Cerebellar nuclear complex (tissue), 1 donor: ENCODE results near the gene TRIM39.

ENCODE experiments used
- DNase-seq, 2 experiments: peaks; one replicate each; lab custom pipeline; 2025; lab: John Stamatoyannopoulos, UW

TRIM39 gene

DNA sequence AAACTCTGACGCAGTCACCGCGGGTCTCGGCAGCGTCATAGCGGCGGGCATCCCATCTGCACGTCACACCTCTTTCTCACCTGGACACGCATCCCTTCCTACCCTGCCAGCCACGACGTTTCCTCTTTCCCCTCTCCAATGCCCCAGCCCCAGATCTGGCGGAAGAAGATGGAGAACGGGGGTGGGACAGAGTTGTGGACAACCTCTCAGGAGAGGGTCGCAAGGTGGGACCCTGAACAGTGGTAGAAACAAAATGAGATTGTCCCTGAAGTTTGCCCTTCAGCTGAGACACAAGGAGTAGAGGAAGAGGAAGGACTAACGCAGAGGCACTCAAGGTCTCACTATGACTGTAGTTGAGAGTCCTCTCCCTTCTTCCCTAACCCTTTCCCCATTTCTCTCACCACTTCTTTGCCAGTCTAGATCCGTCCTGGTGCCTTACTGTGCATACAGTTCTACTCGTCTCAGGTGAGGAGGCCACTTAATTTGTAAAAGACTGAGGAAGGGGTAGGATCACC is 562 bp downstream of the TRIM39 start:
- no peak for DNase-seq

DNA sequence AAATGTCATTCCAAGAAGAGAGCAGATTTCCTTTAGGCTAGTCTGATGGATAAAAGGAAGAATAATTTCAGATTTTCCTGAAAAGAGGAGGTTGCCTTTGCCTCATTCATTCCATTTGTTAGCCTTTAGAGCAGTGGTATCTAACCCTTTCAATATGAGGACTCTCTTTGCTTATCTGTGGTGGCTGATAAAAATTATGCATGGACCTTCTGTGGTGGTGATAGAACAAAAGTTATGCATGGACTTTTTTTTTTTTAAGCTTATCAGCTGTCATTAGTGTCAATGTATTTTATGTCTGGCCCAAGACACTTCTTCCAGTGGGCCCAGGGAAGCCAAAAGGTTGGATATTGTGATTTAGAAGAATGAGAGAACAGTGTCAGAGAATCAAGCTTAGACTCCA is 1.7 kb downstream of the TRIM39 start:
- no peak for DNase-seq

DNA sequence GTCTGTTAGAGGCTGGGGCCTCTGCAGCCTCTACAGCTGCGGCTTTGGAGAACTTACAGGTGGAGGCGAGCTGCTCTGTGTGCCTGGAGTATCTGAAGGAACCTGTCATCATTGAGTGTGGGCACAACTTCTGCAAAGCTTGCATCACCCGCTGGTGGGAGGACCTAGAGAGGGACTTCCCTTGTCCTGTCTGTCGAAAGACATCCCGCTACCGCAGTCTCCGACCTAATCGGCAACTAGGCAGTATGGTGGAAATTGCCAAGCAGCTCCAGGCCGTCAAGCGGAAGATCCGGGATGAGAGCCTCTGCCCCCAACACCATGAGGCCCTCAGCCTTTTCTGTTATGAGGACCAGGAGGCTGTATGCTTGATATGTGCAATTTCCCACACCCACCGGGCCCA is 2.6 kb downstream of the TRIM39 start:
- no peak for DNase-seq

DNA sequence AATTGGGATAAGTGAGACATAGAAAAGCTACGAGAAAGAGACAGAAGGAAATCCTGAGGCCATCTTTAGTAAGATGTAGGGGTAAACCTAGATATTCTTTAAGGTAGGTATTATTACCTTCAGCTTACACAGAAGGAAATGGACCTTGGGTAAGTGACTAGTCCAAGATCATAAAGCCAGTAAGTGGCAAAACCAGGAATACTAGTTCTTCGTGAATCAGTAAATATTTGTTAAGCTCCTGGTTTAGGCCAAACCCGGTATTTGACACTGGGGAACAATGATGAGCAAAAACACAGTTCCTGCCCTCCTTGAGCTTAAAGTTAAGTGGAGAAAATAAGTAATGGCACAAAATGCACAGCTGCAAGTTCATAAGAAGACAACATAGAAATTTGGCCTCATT is 5.3 kb downstream of the TRIM39 start:
- DNase-seq = no peak

DNA sequence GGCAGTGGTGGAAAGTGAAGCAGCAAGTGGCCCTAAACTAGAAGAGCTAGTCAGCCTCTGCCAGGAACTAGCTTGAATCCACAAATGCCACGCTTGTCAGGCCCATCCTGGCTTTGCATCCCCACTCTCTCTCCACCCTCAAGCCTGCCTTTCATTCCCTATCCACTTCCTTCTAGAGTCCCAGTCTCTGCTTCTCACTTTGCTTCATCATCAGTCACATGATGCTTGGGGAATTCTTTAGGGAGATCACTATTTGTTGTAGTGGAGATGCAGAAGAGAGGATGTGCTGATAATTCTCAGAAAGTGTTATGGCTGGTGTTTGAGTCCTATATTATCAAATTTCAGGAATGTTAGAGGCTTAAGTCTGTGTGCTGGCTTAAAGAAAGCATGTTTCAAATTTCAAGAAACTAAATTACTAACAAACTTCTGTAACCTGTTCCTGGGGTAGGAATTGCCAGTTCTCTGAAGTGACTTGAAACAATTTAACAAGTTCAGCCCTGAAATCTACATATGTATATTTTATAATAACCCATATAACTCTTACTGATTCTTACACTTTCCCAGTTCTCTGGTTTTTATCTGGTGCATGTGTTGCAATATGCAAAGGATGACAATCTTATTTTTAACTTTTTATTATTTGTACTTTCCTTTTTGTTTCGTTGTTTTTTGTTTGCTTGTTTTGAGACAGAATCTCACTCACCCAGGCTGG is 7.5 kb downstream of the TRIM39 start:
- DNase-seq = no peak

DNA sequence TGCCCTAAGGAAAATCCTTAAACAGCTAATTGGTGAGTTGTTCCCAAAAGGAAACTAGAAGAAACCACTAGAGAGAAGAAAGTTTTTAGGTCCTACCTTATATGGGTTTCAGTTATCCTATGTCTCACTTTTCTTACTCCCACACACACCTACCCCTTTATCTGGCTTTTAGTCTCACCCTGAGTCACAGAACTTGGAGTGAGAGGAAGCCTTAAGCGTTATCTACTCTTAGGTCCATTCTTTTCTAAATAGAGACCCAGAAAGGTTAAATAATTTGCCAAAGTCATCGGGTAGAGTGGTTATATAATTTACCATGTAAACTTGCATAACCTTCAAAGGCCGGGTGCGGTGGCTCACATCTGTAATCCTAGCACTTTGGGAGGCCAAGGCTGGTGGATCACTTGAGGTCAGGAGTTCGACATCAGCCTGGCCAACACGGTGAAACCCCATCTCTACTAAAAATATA is 13.9 kb downstream of the TRIM39 start:
- no peak for DNase-seq

DNA sequence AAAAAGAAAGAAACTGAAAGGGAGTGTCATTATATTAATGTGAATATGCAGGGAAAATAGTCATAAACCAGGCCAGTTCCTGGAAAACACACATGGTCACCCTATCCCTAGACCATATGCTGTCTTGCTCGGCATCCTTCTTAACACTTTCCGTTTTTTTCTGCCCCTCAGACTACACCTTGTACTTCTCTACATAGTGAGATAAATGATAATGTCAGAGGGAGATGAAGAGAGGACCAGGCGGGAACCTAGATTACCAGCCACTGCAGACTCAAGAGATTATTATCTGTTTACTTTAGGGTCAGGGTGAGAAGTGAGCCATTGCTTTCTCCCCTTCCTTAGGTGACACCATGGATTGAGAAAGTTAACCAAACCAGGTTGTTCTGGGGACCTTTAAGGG is 14.5 kb downstream of the TRIM39 start:
- DNase-seq = no peak

DNA sequence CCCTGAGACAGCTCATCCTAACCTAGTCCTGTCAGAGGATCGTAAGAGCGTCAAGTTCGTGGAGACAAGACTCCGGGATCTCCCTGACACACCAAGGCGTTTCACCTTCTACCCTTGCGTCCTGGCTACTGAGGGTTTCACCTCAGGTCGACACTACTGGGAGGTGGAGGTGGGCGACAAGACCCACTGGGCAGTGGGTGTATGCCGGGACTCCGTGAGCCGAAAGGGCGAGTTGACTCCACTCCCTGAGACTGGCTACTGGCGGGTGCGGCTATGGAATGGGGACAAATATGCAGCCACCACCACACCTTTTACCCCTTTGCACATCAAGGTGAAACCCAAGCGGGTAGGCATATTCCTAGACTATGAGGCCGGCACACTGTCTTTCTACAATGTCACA is 15.0 kb downstream of the TRIM39 start:
- DNase-seq = no peak

DNA sequence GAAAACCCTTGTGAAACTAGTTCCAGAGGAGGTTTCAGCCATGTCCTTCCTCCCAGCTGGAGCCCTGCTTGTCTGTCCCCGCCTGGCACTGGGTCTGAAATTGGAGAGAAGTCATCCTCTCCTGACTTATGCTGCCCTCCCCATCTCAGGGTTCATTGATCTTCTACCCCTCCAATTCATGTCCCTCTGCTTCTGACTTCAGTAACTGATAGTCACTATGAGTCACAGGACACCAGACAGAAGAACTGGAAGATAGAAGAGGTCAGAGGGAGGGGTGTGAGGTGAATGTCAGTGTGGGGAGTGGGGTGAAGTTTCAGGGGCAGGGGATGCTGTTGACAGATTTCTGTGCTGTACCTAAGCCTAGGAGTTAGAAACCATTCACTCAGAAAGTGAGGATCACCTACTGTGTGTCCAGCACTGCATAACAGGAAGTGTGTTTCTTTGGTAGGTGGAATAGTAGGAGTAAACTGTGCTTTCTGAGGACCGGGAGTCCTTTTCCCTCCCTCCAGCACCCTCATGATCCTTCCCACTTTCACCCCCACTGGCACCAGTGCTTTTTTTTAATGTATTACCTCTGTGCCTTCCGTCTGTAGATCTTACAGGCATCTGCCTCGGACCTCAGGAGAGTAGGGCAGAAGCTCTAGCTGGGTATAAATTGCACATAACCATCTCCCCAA is 17.6 kb downstream of the TRIM39 start:
- no peak for DNase-seq

DNA sequence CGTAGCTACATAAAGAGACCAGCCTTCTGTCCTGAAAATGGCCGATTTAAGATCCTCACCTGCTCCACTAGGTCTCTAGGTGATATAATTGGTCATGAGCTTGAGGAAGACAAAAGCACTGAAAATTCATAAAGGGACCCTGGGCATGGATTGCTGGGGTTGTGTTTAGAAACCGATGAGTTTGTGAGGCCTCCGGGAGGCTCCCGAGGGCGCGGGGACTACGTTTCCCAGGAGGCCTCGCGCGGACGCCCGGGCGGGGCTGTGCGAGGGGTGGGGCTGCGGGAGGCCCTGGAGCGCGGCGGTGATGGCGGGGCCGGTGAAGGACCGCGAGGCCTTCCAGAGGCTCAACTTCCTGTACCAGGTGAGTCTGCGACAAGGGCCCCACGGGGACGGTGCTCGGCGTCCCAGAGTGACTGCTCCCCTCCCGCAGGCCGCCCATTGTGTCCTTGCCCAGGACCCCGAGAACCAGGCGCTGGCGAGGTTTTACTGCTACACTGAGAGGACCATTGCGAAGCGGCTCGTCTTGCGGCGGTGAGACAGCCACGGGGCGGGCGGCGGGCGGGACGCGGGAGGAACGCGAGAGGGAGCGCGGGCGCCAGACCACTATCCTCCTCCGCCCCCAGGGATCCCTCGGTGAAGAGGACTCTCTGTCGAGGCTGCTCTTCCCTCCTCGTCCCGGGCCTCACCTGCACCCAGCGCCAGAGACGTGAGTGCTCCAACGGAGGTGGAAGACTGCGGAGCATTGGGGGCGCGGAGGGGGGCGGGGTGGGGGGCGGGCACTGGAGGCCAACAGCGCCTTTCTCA is 18.3 kb downstream of the TRIM39 start, which contains the start of gene RPP21:
TSS of gene RPP21 (plus strand) at position 289 of the 804 bp plus-strand sequence. CDS start at position 305, 16 bp downstream.
- DNase-seq = peak in 1 of 2 experiments; percentile 50

DNA sequence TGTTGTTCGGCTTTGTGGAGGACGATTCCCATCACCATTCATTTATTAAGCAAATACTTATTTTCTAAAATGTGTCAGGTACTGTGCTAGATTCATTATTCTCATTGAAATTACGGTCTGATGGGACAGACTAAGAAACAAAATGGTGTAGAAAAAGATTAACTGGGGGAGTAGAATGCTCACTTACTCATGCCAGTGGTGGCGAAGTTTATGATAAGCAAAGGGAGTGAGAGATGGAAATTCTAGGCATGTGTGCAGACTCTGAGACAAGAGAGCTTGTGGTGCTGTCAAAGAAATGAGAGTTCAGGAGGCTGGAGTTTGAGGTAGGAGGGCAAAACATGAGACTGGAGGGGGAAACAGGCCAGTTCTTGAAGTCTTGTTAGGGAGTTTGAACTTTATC is 19.1 kb downstream of the TRIM39 start:
- no peak for DNase-seq

DNA sequence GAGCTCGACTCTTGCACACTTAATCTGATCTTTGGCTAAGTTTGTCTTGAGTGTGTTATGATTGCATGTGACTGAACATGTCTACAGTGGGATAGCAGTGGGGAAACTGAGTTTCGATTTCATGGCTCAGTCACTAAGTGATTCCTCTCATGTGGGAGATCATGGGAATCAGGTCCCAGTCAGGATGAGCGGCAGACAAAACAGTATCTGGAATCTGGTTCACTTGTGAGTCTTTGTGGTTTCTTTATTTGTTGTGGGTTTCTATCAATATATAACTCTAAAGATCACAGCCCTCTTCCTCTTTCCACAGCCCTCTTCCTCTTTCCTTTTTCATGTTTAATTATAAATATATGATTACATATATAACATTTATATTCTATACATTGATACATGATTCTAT is 22.2 kb downstream of the TRIM39 start:
- no peak for DNase-seq

DNA sequence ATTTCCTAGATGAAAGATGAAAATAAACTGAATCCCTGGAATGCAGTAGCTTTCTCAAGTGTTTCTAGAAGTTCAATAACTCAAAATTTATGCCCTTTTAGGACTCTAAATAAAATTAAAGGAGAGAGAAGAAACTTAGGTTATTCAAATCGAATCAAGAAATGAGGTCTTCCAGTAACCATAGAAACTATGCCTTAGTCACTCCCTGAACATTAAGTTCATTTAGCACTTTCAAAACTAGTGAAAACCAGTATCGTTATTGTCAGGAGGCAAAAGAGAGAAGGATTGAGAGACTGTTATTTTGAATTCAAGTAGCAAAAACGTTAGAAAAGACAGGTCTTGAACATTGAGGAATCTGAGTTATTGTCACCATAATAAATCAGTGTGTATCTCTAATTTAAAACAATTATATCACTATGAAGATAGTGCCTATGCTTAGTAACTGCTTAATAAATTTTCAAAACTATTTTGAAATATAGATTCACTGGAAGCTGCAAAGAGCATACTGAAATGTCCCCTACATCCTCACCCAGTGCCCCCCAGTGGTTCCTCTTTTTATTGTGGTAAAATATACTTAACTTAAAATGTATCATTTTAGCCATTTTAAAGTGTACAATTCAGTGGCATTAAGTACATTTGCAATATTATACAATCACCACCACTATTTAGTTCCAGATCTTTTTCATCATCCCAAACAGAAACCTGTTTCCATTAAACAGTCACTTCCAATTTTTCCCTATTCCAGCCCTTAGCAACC is 22.9 kb downstream of the TRIM39 start:
- DNase-seq = no peak

DNA sequence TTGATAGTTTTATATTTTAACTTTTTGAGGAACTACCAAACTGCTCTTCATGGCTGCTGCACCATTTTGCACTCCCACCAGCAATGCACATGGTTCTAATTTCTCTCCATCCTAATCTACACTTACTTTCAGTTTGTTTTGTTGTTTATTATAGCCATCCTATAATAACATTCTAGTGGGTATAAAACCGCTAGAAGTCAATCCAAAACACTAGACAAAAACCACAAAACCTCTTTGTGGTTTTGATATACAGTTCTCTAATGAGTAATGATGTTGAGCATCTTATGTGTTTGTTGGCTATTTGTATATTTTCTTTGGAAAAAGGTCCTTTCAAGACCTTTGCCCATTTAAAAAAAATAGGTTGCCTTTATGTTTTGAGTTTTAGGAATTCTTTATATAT is 23.8 kb downstream of the TRIM39 start:
- DNase-seq = no peak

DNA sequence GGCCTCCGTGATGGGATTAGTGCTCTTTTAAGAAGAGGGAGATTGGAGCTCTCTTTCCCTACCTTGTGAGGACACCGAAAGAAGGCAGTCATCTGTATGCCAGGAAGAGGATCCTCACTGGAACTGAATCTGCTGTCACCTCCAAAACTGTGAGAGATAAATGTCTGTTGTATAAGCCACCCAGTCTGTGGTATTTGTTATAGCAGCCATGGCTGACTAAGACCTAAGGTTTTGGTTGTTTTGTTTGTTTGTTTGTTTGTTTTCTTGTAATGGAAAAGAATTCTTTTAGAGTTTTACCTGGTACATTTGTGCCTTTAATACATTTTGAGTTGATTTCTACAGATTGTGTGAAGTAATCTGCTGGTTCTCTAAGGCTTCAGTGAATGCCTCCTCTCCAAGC is 25.8 kb downstream of the TRIM39 start:
- DNase-seq = no peak

DNA sequence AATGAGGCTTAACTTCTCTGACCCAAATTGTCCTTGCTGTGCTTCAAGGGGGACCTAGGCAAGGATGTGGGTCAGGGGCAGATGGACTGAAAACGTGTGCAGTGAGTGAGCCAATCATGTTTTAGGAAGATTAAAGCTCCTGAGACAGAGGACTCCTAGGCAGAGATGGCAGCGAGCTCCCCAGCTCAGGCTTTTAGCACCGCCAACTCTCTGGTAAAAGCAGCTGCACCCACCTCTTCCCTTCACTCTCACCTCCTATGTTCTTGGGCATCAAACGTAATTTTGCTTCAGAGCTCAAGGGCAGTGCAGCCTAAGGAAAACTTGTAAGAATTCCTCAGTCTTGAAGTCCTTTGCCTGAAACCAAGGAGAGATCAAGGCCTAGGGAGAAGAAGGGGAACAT is 28.6 kb downstream of the TRIM39 start:
- DNase-seq = no peak

DNA sequence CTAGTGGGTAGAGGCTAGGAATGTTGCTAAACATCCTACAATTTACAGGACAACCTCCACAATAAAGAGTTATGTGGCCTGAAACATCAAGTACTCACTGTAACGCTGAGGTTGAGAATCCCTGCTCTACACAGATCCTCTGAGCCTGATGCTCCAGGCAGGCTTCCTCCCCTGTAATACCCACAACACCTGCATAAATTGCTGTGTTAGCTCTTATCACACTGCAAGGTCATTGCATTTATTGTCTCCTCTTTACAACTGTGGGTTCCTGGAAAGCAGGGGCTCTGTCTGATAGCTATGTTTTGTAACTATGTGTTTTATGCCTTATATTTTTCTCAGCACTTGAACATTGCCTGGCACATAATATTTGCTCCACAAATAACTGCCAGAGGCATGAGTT is 29.8 kb downstream of the TRIM39 start:
- no peak for DNase-seq

DNA sequence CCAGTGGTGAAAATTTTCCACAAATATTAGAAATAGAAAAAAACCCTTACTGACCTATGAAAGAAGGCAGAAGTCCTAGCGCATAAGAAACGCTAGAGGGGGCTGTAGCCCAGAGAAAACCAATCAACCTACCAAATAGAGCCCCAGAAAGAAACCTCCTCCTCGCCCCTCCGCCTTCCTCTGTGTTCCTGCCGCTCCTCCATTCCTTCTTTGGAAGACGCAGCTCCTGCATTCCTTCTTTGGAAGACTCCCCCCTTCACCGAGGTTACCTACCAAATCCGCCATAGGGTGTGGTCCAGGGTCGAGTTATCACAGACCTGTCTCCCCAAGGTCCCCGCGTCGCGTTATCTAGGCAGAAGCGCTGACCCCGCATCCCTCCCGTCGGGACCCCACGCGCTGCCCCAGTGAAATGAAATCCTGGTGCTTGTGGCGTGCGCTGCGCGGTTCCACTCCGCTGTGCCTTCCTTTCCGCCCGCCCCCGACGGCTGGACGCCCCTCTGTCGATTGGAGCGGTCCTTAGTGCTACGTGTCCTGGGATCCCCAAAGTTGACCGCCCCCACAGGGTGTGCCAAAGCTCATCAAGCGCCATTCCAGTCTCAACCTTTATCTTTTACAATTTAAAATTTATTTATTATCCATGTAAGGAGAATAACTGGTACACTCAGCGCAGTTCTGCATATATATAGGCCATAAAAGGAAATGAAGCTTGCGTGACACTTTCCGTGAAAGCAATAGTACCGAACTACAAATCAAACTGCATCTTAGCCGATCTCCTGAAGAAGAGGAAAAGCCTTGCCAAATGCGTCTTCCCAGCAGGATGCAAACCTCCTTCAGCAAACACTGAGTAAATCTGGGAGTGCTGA is 31.2 kb downstream of the TRIM39 start:
- peak in 1 of 2 experiments; percentile 37 for DNase-seq

DNA sequence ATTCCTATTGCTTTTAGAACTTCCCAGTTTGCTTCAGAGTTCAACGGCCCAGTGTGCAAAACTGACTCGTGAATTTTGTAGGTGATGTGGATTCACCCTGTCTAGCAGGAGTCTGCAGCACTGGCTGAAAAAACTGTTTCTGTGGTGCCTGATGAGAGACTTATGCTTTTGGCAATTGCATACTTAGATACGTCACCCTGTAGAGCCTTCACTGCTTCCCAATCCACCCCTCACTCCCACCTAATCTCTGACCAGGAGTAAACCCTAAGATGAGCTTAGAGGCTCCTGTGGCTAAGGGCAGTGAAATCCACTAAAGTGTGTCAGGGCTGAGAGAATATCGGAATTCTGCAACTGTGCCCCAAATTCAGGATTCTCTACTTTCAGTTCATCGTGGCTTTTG is 32.5 kb downstream of the TRIM39 start:
- no peak for DNase-seq

DNA sequence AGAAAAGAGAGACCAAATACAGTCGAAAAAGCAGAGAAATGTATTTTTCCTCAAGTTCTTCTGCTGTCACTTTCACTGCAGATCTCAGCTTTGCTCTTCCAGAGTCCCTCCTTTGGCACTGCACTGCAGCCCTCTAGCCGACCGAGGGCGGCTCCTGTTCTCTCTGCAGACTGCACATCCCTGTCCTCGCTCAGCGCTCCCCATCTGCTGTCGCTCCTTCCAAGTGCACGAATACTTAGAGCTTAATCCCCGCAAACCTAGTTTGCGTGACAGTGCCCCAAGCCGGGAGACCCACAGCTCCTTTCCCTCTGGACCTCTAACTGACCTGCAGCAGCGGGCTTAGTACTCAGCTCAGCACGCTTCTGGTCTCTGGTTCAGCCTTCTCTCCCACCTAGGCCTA is 33.4 kb downstream of the TRIM39 start:
- DNase-seq = no peak

DNA sequence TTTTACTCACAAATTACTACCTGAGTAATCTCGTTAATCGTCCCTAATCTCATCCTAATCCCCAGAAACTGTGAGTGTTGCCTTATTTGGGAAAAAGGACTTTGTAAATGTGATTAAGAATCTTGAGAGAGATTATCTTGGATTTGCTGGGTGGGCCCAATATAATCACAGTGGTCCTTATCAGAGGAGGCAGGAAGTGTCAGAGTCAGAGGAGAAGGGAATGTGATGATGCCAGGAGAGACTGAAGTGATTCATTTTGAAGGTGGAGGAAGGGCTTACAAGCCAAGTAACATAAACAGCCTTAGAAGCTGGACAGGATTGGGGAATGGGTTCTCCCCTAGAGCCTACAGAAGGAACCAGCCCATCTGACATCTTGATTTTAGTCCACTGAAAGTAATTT is 34.9 kb downstream of the TRIM39 start:
- DNase-seq = no peak
